Measurements from ENCODE around the gene ADSS2.
"Not testable (repeated sequence)": the region's sequence is repeated elsewhere in the genome, so short reads cannot be mapped to it uniquely, and the experiment has no call there.

ADSS2 gene

GRCh38 chr1:244451539-244451950 lies at the start of gene ADSS2:
TSS of gene ADSS2 (minus strand) at chr1:244451909. CDS start at chr1:244451817, 92 bp downstream.
- H3K27me3 ChIP-seq (ENCODE audit: control insufficient read depth in 5 of 5, insufficient read depth in 4 of 5, low read length in 5 of 5): no peaks in the 10 kb centered on the region
- no peaks in the 10 kb centered on the region for H3K36me3 ChIP-seq (ENCODE audit: control insufficient read depth in 5 of 5, insufficient read depth in 5 of 5, low read length in 5 of 5)
- H3K27ac ChIP-seq (ENCODE audit: low read depth, low read length): peak within 1 kb of the TSS; percentile 89
- H3K9me3 ChIP-seq (ENCODE audit: control insufficient read depth in 5 of 5, low read length in 5 of 5): no peaks in the 10 kb centered on the region
- H3K4me3 ChIP-seq (ENCODE audit: low read depth in 1 of 5, low read length in 5 of 5): peak within 1 kb of the TSS; percentile 80 to 94 (median 92)
- H3K4me1 ChIP-seq (ENCODE audit: control insufficient read depth in 5 of 5, insufficient read depth in 5 of 5, low read length in 5 of 5): peaks cover 4 to 27% (median 20%) of the 10 kb centered on the region in 5 donors
- H3K9ac ChIP-seq (ENCODE audit: low read length in 5 of 5): peak within 1 kb of the TSS; percentile 68 to 93 (median 89)

GRCh38 chr1:244500515-244500914 lies 48.8 kb upstream of the ADSS2 start:
- H3K27ac ChIP-seq (ENCODE audit: low read depth, low read length): not testable (repeated sequence)

GRCh38 chr1:244499484-244499883 lies 47.8 kb upstream of the ADSS2 start:
- not testable (repeated sequence) for H3K4me1 ChIP-seq (ENCODE audit: control insufficient read depth in 5 of 5, insufficient read depth in 5 of 5, low read length in 5 of 5); H3K9ac ChIP-seq (ENCODE audit: low read length in 5 of 5); H3K4me3 ChIP-seq (ENCODE audit: low read depth in 1 of 5, low read length in 5 of 5); H3K27ac ChIP-seq (ENCODE audit: low read depth, low read length); H3K9me3 ChIP-seq (ENCODE audit: control insufficient read depth in 5 of 5, low read length in 5 of 5); H3K27me3 ChIP-seq (ENCODE audit: control insufficient read depth in 5 of 5, insufficient read depth in 4 of 5, low read length in 5 of 5); H3K36me3 ChIP-seq (ENCODE audit: control insufficient read depth in 5 of 5, insufficient read depth in 5 of 5, low read length in 5 of 5)

More at GRCh38 chr1:244500515-244500914, 48.8 kb upstream of the ADSS2 start:
- H3K27me3 ChIP-seq (ENCODE audit: control insufficient read depth in 5 of 5, insufficient read depth in 4 of 5, low read length in 5 of 5); H3K36me3 ChIP-seq (ENCODE audit: control insufficient read depth in 5 of 5, insufficient read depth in 5 of 5, low read length in 5 of 5); H3K9ac ChIP-seq (ENCODE audit: low read length in 5 of 5); H3K4me1 ChIP-seq (ENCODE audit: control insufficient read depth in 5 of 5, insufficient read depth in 5 of 5, low read length in 5 of 5); H3K9me3 ChIP-seq (ENCODE audit: control insufficient read depth in 5 of 5, low read length in 5 of 5); H3K4me3 ChIP-seq (ENCODE audit: low read depth in 1 of 5, low read length in 5 of 5): not testable (repeated sequence)

GRCh38 chr1:244497805-244498204 lies 46.1 kb upstream of the ADSS2 start:
- Histone ChIP-seq H3K9ac (ENCODE audit: low read length in 5 of 5) (no peak overlapping the region), H3K36me3 (ENCODE audit: control insufficient read depth in 5 of 5, insufficient read depth in 5 of 5, low read length in 5 of 5) (no peaks in the 10 kb centered on the region)

GRCh38 chr1:244496186-244496585 lies 44.5 kb upstream of the ADSS2 start:
- Histone ChIP-seq H3K9me3 (ENCODE audit: control insufficient read depth in 5 of 5, low read length in 5 of 5) (peaks cover 0 to 3% (median 0%) of the 10 kb centered on the region in 5 donors), H3K4me3 (ENCODE audit: low read depth in 1 of 5, low read length in 5 of 5) (no peak overlapping the region), H3K36me3 (ENCODE audit: control insufficient read depth in 5 of 5, insufficient read depth in 5 of 5, low read length in 5 of 5) (no peaks in the 10 kb centered on the region), H3K4me1 (ENCODE audit: control insufficient read depth in 5 of 5, insufficient read depth in 5 of 5, low read length in 5 of 5) (no peaks in the 10 kb centered on the region), H3K27ac (ENCODE audit: low read depth, low read length) (no peak overlapping the region), H3K27me3 (ENCODE audit: control insufficient read depth in 5 of 5, insufficient read depth in 4 of 5, low read length in 5 of 5) (no peaks in the 10 kb centered on the region), H3K9ac (ENCODE audit: low read length in 5 of 5) (no peak overlapping the region)

More at GRCh38 chr1:244497805-244498204, 46.1 kb upstream of the ADSS2 start:
- no peak overlapping the region for H3K27ac ChIP-seq (ENCODE audit: low read depth, low read length)
- H3K4me3 ChIP-seq (ENCODE audit: low read depth in 1 of 5, low read length in 5 of 5): no peak overlapping the region
- H3K27me3 ChIP-seq (ENCODE audit: control insufficient read depth in 5 of 5, insufficient read depth in 4 of 5, low read length in 5 of 5): no peaks in the 10 kb centered on the region
- H3K9me3 ChIP-seq (ENCODE audit: control insufficient read depth in 5 of 5, low read length in 5 of 5): peaks cover 0 to 5% (median 0%) of the 10 kb centered on the region in 5 donors
- no peaks in the 10 kb centered on the region for H3K4me1 ChIP-seq (ENCODE audit: control insufficient read depth in 5 of 5, insufficient read depth in 5 of 5, low read length in 5 of 5)

GRCh38 chr1:244494653-244495052 lies 42.9 kb upstream of the ADSS2 start:
- H3K4me3 ChIP-seq (ENCODE audit: low read depth in 1 of 5, low read length in 5 of 5): no peak overlapping the region
- H3K9ac ChIP-seq (ENCODE audit: low read length in 5 of 5): no peak overlapping the region
- H3K36me3 ChIP-seq (ENCODE audit: control insufficient read depth in 5 of 5, insufficient read depth in 5 of 5, low read length in 5 of 5): no peaks in the 10 kb centered on the region
- H3K27ac ChIP-seq (ENCODE audit: low read depth, low read length): no peak overlapping the region
- H3K9me3 ChIP-seq (ENCODE audit: control insufficient read depth in 5 of 5, low read length in 5 of 5): peaks cover 0 to under 1% (median 0%) of the 10 kb centered on the region in 5 donors
- H3K4me1 ChIP-seq (ENCODE audit: control insufficient read depth in 5 of 5, insufficient read depth in 5 of 5, low read length in 5 of 5): no peaks in the 10 kb centered on the region
- H3K27me3 ChIP-seq (ENCODE audit: control insufficient read depth in 5 of 5, insufficient read depth in 4 of 5, low read length in 5 of 5): no peaks in the 10 kb centered on the region

GRCh38 chr1:244484971-244485370 lies 33.3 kb upstream of the ADSS2 start:
- not testable (repeated sequence) for H3K27ac ChIP-seq (ENCODE audit: low read depth, low read length); H3K4me1 ChIP-seq (ENCODE audit: control insufficient read depth in 5 of 5, insufficient read depth in 5 of 5, low read length in 5 of 5); H3K4me3 ChIP-seq (ENCODE audit: low read depth in 1 of 5, low read length in 5 of 5); H3K27me3 ChIP-seq (ENCODE audit: control insufficient read depth in 5 of 5, insufficient read depth in 4 of 5, low read length in 5 of 5); H3K9ac ChIP-seq (ENCODE audit: low read length in 5 of 5); H3K9me3 ChIP-seq (ENCODE audit: control insufficient read depth in 5 of 5, low read length in 5 of 5); H3K36me3 ChIP-seq (ENCODE audit: control insufficient read depth in 5 of 5, insufficient read depth in 5 of 5, low read length in 5 of 5)

GRCh38 chr1:244473059-244473605 lies 21.4 kb upstream of the ADSS2 start:
- H3K36me3 ChIP-seq (ENCODE audit: control insufficient read depth in 5 of 5, insufficient read depth in 5 of 5, low read length in 5 of 5): no peaks in the 10 kb centered on the region
- no peaks in the 10 kb centered on the region for H3K4me1 ChIP-seq (ENCODE audit: control insufficient read depth in 5 of 5, insufficient read depth in 5 of 5, low read length in 5 of 5)
- no peaks in the 10 kb centered on the region for H3K27me3 ChIP-seq (ENCODE audit: control insufficient read depth in 5 of 5, insufficient read depth in 4 of 5, low read length in 5 of 5)
- no peak overlapping the region for H3K27ac ChIP-seq (ENCODE audit: low read depth, low read length)
- H3K9me3 ChIP-seq (ENCODE audit: control insufficient read depth in 5 of 5, low read length in 5 of 5): peaks cover 0 to 4% (median 0%) of the 10 kb centered on the region in 5 donors
- H3K9ac ChIP-seq (ENCODE audit: low read length in 5 of 5): no peak overlapping the region
- H3K4me3 ChIP-seq (ENCODE audit: low read depth in 1 of 5, low read length in 5 of 5): no peak overlapping the region

- Histone ChIP-seq H3K4me3 (ENCODE audit: low read depth in 1 of 5, low read length in 5 of 5) (no peak overlapping the region), H3K9me3 (ENCODE audit: control insufficient read depth in 5 of 5, low read length in 5 of 5) (peaks cover 0 to 3% (median 0%) of the 10 kb centered on the region in 5 donors), H3K36me3 (ENCODE audit: control insufficient read depth in 5 of 5, insufficient read depth in 5 of 5, low read length in 5 of 5) (no peaks in the 10 kb centered on the region), H3K9ac (ENCODE audit: low read length in 5 of 5) (no peak overlapping the region), H3K4me1 (ENCODE audit: control insufficient read depth in 5 of 5, insufficient read depth in 5 of 5, low read length in 5 of 5) (peaks cover 0 to 3% (median under 1%) of the 10 kb centered on the region in 5 donors), H3K27ac (ENCODE audit: low read depth, low read length) (no peak overlapping the region), H3K27me3 (ENCODE audit: control insufficient read depth in 5 of 5, insufficient read depth in 4 of 5, low read length in 5 of 5) (no peaks in the 10 kb centered on the region)
Observed at GRCh38 chr1:244466724-244467123, 15.0 kb upstream of the ADSS2 start.

- H3K9me3 ChIP-seq (ENCODE audit: control insufficient read depth in 5 of 5, low read length in 5 of 5): no peaks in the 10 kb centered on the region
- no peaks in the 10 kb centered on the region for H3K27me3 ChIP-seq (ENCODE audit: control insufficient read depth in 5 of 5, insufficient read depth in 4 of 5, low read length in 5 of 5)
- H3K4me1 ChIP-seq (ENCODE audit: control insufficient read depth in 5 of 5, insufficient read depth in 5 of 5, low read length in 5 of 5): peaks cover 0 to 14% (median 11%) of the 10 kb centered on the region in 5 donors
- peak within 1 kb of the TSS; percentile 70 for H3K27ac ChIP-seq (ENCODE audit: low read depth, low read length)
- H3K36me3 ChIP-seq (ENCODE audit: control insufficient read depth in 5 of 5, insufficient read depth in 5 of 5, low read length in 5 of 5): no peaks in the 10 kb centered on the region
- peak within 1 kb of the TSS; percentile 64 to 93 (median 79) for H3K4me3 ChIP-seq (ENCODE audit: low read depth in 1 of 5, low read length in 5 of 5)
- H3K9ac ChIP-seq (ENCODE audit: low read length in 5 of 5): peak within 1 kb of the TSS; percentile 73 to 95 (median 77)
Observed at GRCh38 chr1:244461245-244462071, 9.7 kb upstream of the ADSS2 start, which contains the start of gene CATSPERE. TSS of gene CATSPERE (plus strand) at chr1:244461273. CDS start at chr1:244461430, 157 bp downstream.

Data from subcutaneous abdominal adipose tissue (tissue), 5 donors.